PC-9 (cell line): Measurements from ENCODE around the gene SPSB4.

ENCODE experiments used
- EZH2 ChIP-seq: fragments of 200-600 bp; sonication (generic); IDR thresholded peaks from 2 replicates; pipeline ENCODE4 v1.8.0; 2017; ENCODE audit warnings: antibody characterized with exemption, low read depth
- TF ChIP-seq, protein P1 (sequence below): fragments of 200-600 bp; sonication (generic); conservative IDR thresholded peaks from 2 replicates; pipeline ENCODE4 v1.6.1; 2017; ENCODE audit warnings: mixed run types, antibody characterized with exemption, mild to moderate bottlenecking, moderate library complexity

DNA sequence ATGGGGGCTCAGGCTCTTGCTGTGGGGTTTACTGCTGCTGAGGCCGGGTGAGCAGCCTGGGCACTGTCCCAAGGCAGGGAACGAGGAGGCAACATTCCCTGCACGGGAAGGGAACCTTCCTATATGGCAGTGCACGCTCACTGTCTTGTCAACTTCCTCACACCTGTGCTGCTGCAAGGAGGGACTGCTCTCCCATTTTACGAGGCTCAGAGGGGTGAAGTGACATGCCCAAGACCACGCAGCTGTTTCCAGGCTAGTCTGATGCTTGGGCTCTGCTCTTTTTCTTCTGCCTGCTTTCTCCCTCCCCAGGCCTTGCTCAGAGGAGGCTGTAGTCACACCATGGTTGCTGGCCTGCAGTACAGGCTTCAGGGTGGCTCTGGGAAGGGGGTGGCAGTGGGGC, 41.5 kb downstream of the SPSB4 start:
- no peak for TF ChIP-seq EZH2
- TF ChIP-seq, protein P1, sequence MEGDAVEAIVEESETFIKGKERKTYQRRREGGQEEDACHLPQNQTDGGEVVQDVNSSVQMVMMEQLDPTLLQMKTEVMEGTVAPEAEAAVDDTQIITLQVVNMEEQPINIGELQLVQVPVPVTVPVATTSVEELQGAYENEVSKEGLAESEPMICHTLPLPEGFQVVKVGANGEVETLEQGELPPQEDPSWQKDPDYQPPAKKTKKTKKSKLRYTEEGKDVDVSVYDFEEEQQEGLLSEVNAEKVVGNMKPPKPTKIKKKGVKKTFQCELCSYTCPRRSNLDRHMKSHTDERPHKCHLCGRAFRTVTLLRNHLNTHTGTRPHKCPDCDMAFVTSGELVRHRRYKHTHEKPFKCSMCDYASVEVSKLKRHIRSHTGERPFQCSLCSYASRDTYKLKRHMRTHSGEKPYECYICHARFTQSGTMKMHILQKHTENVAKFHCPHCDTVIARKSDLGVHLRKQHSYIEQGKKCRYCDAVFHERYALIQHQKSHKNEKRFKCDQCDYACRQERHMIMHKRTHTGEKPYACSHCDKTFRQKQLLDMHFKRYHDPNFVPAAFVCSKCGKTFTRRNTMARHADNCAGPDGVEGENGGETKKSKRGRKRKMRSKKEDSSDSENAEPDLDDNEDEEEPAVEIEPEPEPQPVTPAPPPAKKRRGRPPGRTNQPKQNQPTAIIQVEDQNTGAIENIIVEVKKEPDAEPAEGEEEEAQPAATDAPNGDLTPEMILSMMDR, result no peak
